ENCODE results near the gene YIPF5. TPM values are rescaled to one million over a fixed set of nuclear protein-coding genes. Genes with fewer than 3 reads are reported as not detected.
A peak's percentile ranks its signal among the peaks of the same experiment; 100 is the strongest.

Gene YIPF5
- total and polyA plus RNA-seq, 2 of the 4 experiments (the other 2 are of a cell fraction): 64.4 to 172 TPM

- Histone ChIP-seq H3K56ac (ENCODE audit: extremely low read depth, insufficient read depth, low read length) (no peak overlapping the region), H3K79me1 (ENCODE audit: low read depth in 1 of 2, low read length in 2 of 2) (no peaks in the 10 kb centered on the region), H3K36me3 (ENCODE audit: control insufficient read depth, insufficient read depth, low read length) (no peaks in the 10 kb centered on the region), H2BK120ac (ENCODE audit: low read depth, low read length) (no peak overlapping the region), H3K4me2 (ENCODE audit: low read depth, low read length) (no peak overlapping the region), H2AK5ac (ENCODE audit: low read depth, low read length) (no peak overlapping the region), H3K14ac (replicated peaks; ENCODE audit: low read depth, low read length) (no peak overlapping the region), H3K9me1 (ENCODE audit: insufficient read depth, low read length) (no peaks in the 10 kb centered on the region), H2AK9ac (replicated peaks; ENCODE audit: low read depth, low read length, poor library complexity) (no peak overlapping the region), H2BK20ac (ENCODE audit: low read depth, low read length) (no peak overlapping the region), H3K4ac (ENCODE audit: low read depth, low read length) (no peak overlapping the region), H3K4me1 (ENCODE audit: control insufficient read depth, insufficient read depth, low read length) (no peaks in the 10 kb centered on the region), H4K20me1 (ENCODE audit: insufficient read depth, low read length) (no peaks in the 10 kb centered on the region), H2BK5ac (ENCODE audit: low read depth, low read length, poor library complexity, severe bottlenecking) (no peak overlapping the region), H3K4me3 (ENCODE audit: insufficient read depth, low read depth, low read length) (no peak overlapping the region), H2BK15ac (ENCODE audit: low read depth, low read length) (no peak overlapping the region), H3K18ac (ENCODE audit: low read depth, low read length) (no peak overlapping the region), H3K27me3 (ENCODE audit: control insufficient read depth, insufficient read depth, low read length) (no peaks in the 10 kb centered on the region), H2AFZ (replicated peaks; ENCODE audit: low read length, poor library complexity) (no peak overlapping the region), H3K23ac (ENCODE audit: low read depth, low read length) (no peak overlapping the region), H4K5ac (ENCODE audit: low read depth, low read length) (no peak overlapping the region), H3K27ac (ENCODE audit: insufficient read depth, low read length) (no peak overlapping the region), H4K91ac (ENCODE audit: insufficient read depth, low read depth, low read length) (no peak overlapping the region), H3K9ac (ENCODE audit: low read depth, low read length) (no peak overlapping the region), H4K8ac (ENCODE audit: low read depth in 2 of 2, low read length in 2 of 2) (no peak overlapping the region), H3K9me3 (ENCODE audit: control insufficient read depth, insufficient read depth, low read length) (peaks cover 3% of the 10 kb centered on the region; the same call in 1 of the 2 replicates)
- TF ChIP-seq CHD1 (IDR thresholded peaks at IDR 0.05; ENCODE audit: low read depth, low read length) (no peak), RCOR1 (IDR thresholded peaks at IDR 0.05; ENCODE audit: insufficient replicate concordance, low read length) (no peak), BHLHE40 (IDR thresholded peaks at IDR 0.05; ENCODE audit: low read depth, low read length) (no peak), CTCF (conservative IDR thresholded peaks at IDR 0.05; ENCODE audit: low read depth, low read length) (no peak), RAD21 (IDR thresholded peaks at IDR 0.05; ENCODE audit: low read length) (no peak), MAZ (IDR thresholded peaks at IDR 0.05; ENCODE audit: borderline replicate concordance, low read depth, low read length) (no peak), MAFK (IDR thresholded peaks at IDR 0.05; ENCODE audit: low read depth, low read length) (peak; percentile 72), ELK1 (IDR thresholded peaks at IDR 0.05; ENCODE audit: borderline replicate concordance, low read depth, low read length) (no peak)
- TF ChIP-seq, protein P1, sequence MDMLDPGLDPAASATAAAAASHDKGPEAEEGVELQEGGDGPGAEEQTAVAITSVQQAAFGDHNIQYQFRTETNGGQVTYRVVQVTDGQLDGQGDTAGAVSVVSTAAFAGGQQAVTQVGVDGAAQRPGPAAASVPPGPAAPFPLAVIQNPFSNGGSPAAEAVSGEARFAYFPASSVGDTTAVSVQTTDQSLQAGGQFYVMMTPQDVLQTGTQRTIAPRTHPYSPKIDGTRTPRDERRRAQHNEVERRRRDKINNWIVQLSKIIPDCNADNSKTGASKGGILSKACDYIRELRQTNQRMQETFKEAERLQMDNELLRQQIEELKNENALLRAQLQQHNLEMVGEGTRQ (IDR thresholded peaks at IDR 0.05; ENCODE audit: low read depth, low read length): no peak
- no TSS peak for BruUV-seq (replicated peaks)
- in situ Hi-C loops (cut with MboI; ENCODE audit: low sequenced_read_pairs): loop anchor here (10.0 kb wide), 1 partner anchor 310 kb away; no protein-coding TSS in a partner anchor
- ATAC-seq (ENCODE audit: low read depth) (no peak), DNase-seq (no peak)
- POLR2A ChIA-PET (ENCODE audit: unreplicated experiment): interaction anchor here (0.6 kb wide), 1 partner anchor 36 kb away, joined by 3 read pairs; no protein-coding TSS in a partner anchor
- CTCF ChIA-PET: interaction anchor here (1.1 kb wide), 1 partner anchor 8 kb away, joined by 3 read pairs; no protein-coding TSS in a partner anchor
- dilution Hi-C loops (cut with HindIII; ENCODE audit: low sequenced_read_pairs, unreplicated experiment): no loop called here
- intact Hi-C loops (cut with micrococcal nuclease): no loop called here
- WGBS, 2 experiments (ENCODE audit: extremely low coverage in 2 of 2, insufficient read length in 1 of 2): no CpG with 5 or more reads among the region's 2 CpGs
These were observed 36.1 kb downstream of the YIPF5 start for GRCh38 chr5:144134194-144134826.

Data from IMR-90 (cell line).